Measurements from ENCODE around the gene RAB17.
"Not testable (repeated sequence)": the region's sequence is repeated elsewhere in the genome, so short reads cannot be mapped to it uniquely, and the experiment has no call there.

Gene RAB17

DNA sequence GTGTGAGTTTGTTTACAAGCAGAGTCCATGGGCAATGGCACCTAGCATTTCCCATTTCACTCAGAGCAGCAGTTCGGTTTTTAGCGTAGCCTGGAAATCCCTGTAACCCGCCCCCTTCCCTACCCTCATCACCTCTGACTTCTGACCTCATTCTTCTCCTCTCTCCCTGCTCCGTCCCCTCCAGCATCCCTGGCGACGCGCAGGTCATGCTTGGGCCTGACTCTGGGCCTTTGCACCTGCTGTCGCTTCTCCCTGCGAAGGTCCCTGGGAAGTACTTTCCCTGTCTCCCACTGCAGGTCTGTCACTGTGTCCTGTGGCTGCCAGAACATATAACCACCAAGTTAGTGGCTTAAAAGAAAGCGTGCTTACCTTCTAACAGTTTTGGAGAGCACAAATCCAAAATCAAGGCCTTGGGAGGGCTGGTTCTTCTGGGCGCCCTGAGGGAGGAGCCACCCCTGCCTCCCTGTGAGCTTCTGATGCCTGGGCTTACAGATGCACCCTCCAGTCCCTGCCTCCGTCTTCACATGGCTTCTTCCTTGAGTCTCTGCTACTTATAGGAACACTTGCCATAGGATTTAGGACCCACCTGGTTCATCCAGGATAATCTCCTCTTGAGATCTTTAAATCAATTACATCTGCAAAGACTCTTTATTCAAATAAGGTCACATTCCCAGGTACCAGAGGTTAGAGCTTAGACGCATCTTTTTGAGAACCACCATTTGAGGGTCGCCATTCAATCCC, 8.1 kb upstream of the RAB17 start:
- DNase-seq (ENCODE audit: low read depth) = no peak

DNA sequence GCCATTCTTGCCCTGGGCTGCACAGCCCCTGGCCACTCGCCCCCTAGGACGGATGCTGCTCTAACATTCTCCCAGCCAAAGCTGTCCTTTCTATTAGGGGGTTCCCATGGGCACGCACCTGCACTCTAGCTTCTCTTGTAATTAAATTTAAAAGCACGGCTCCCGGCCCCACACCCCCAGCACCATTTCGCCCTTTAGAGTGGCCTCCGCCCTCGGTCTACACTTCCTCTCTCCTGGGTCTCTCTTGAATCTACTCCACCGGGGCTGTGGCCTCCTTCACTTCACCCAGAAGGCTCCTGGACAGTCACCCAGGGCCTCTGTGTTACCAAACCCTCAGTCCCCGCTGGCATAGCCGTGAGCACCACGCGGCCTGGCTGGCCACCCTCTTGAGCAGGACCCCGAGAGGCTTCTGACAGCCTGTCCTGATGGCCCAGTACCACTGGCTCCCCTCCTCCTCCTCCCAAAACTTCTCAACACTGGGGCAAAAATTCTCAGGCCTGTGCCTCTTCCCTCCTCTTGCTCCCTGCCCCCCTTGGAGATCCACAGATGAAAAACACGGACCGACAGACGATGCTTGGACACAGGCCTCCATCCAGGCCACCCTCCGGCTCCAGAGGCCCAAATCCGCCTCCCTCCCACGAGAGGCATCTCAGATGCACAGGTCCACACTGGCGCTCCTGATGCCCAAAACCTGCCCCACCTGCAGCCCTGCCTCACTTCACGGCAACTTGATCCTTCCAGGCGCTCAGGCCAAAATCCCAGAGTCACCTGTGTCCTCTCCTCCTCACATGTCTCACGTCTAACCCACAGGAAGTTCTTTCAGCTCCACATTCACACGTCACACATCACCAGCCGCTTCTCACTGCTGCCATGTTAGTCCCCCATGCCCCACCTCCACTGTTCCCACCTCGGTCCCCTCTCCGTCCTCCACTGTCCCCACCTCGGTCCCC, 6.9 kb upstream of the RAB17 start:
- no peak for DNase-seq (ENCODE audit: low read depth)

DNA sequence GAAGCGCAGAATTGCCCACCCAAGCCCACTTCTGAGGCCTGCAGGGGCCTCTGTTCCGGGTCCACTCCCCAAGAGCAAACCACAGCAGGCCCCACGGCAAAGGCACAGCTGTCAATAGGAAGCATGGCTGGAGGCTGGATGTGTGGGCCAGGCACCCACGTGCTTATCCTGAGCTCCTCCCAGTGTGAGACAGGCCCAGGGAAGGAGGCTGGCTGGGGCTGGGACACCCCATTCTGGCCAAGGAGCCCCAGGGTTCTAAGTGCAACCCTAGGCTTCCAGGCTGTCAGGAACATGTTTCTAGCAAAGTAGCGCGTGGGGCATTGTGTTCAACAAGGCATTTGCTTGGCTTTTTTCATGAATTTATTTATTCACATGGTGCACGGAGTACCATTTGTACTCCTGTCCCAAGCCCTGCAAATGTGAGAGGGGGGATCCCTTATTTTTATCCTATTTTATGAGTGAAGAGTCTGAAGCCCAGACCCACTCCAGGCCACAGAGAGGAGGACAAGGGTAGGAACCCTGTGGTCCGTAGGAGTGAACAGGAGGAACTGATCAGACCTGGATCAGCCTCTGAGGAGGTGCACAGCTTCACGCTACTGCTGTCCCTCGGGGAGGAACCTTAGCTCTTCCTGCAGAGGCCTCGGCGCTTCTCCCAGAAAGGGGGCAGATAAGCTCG, 6.1 kb upstream of the RAB17 start:
- DNase-seq (ENCODE audit: low read depth) = no peak

DNA sequence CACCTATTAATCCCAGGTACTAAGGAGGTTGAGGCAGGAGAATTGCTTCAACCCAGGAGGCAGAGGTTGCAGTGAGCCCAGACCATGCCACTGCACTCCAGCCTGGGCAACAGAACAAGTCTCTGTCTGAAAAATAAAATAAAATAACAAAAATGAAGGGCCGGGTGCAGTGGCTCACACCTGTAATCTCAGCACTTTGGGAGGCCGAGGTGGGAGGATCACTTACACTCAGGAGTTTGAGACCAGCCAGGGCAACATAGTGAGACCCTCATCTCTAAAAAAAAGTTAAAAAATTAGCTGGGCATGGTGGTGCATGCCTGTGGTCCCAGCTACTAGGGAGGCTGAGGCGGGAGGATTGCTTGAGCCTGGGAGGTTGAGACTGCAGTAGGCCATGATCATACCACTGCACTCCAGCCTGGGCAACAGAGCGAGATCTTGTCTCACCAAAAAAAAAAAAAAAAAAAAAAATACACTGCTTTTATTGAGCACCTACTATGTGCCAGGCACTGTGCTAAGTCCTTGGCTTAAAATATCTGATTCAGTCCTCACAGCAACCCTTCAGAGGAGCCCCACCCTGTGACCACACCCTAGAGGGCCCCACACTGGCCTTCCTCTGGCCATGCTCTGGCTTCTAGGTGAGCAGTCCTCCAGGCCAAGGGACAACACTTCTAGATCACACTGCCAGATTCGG, 5.4 kb upstream of the RAB17 start:
- not testable (repeated sequence) for DNase-seq (ENCODE audit: low read depth)

DNA sequence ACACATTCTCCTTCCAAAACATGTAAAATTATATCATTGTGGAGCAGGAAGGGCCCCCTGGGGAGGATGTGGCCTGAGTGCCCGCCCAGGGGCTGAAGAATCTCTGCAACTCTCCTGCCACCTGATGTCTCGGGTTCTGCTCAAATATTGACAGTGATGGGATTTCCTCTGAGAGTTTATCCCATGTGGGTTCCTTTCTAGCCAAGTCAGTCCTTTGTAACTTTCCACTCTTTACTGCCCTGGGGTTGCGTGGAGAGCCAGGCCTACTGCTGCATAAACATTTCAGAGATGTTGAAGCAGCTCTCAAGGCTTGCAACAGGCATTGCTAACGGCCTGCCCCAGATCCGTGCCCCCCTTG, 4.0 kb upstream of the RAB17 start:
- DNase-seq (ENCODE audit: low read depth) = no peak

DNA sequence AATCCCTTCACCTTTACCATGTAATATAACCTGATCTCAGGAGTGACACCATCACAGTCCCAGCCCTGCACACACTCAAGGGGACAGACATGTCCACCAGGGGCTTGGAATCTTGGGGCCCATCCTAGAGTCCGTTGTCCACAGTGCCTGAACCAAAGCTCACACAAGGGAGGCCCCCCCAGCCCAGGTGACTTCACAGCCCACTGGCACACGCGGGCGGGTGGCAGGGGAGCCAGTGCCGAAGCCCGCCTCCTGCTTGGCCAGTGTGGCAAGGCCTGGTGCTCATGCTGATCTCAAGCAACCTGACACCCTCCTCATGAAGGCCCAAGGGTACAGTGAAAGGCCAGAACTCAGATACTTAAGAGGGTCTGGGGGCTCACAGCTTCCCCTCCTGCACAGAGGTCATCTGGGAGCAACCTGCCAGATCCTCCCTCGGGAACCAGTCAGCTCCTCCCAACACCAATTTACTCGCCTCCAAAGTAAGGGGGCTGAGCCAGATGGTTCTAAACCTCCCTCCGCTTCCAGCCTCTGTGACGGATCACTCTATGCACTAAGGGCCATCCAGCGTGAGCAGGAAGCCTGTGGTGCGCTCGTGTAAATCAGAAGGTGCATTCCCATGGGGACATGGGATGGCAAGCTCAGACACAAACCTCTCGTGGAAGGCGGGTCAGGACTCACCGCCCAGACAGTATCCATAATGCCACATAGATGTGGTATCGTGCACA, 3.2 kb upstream of the RAB17 start:
- DNase-seq (ENCODE audit: low read depth) = no peak

DNA sequence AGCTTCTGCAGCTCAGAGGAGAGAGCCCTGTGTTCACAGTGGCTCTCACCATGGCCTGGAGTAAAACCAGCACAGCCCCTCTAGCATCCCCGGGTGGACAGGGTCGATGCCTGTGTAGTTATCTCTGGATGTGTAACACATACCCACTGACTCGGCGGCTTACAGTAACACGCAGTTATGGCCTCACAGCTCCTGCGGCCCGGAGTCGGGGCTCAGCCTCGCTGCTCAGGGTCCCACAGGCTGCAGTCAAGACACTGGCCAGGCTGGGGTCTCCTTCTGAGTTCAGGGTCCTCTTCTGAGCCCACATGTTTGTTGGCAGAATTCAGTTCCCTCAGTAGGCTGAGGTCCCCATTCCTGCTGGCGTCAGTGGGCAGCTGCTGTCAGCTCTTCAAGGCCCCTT, 2.5 kb upstream of the RAB17 start:
- no peak for DNase-seq (ENCODE audit: low read depth)

DNA sequence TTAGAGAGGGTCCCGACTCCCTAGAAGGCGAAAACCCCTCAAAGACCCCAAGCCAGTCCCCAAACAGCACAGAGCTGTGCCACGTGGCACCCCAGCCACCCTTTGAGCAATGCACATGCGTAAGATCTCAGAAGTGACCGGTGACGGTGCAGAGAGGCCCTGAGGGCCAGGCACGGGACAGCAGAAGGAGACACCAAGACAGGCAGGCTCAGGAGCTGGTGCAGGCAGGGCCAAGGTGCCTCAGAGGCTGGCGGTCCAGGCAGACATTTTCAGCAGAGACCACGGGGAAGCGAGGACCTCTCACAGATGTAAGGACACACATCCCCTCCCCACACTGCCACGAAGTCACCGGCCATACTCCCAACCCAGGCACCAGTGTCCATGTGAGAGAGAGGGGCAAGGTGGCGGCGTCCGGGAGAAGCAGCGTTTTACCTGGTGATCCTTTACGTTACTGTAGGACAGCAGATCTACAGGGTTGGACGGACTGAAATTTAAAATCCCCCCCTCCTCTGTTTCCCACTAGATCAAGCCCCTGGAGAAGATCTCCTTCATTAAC, 2.0 kb upstream of the RAB17 start:
- no peak for DNase-seq (ENCODE audit: low read depth)

DNA sequence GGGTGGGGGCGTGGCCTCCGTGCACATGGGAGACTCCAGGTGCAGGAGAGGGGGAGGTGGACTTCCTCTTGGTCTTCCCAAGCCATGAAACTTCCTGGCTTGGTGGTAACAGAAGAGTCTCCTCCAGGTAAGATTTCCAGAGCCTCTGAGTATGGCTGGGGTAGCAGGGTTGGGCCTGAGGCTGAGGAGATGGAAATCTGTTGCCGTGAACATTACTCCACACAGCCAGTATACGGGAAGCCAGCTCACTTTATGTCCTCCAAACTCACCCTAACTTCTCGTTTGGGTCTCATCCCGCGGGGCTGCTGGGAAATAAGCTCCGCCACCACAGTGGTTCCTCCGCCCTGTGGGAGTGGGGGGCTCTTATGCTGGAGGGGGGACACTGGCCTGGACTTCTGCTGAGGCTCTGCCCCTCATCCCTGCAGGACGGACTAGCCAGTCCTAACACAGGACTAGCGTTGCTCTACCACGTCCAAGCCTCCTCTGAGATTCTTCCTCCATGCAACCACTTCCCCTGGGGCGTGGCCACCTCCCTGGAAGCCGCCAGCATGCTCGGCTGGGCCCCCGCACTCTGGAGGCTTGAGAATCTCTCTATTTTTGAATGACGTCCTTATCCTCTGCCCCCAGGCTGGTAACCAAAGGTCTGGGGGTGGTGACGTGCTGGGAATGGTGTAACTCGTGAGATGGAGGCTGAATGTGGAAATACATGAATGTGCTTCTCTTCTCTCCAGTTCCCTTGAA, 777 bp upstream of the RAB17 start:
- no peak for DNase-seq (ENCODE audit: low read depth)

DNA sequence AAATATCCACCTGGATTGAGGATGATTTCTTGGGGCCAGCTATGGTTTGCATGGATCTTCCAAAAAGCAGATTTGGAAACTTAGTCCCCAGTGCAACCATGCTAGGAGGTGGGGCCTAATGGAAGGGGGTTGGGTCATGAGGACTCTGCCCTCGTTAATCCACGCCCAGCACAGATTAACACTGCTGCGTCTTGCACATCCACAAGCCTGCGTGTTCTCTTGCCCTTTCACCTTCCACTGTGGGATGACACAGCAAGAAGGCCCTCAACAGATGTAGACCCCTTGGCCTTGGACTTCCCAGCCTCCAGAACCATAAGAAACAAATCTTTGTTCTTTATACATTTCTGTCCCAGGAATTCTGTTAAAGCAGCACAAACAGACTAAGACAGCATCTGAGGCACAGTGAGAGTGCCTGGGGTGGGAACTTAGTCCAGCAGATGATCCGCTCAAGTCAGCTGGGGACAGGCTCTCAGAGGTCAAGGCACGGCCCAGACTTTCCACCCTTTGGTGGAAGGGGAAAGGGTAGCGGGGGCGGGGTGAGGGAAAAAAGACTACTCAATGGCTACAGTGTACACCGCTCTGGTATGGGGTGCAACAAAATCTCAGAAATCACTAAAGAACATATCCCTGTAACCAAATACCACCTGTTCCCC, 2.4 kb downstream of the RAB17 start:
- DNase-seq (ENCODE audit: low read depth) = no peak

DNA sequence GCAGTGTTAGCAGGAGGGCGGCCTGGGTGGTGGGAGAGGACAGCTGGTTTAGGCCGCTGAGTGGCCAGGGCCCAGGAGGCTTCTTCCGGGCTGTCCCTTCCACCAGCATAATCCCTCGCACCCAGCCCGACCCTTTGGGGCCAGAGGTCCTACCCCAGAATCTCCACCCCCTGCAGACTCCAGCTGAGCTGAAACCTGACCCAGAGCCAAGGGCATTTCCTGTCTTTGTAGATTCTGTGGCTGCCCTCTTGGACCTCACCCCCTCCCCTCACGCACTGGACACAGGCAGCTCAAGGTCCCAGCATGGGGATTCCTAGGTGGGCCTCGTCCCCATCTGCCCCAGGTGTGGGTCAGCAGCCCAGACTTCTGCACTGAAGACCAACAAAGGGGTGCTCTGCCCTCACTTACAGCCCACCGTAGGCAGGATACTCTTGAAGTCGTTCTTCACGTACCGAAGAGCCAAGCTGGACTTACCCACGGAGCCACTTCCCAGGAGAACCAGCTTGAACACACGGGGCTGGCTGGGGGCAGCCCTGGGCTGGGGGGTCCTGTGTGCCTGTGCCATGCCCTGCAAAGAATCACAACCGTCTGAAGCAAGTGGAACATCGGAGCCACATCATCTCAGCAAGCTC, 4.8 kb downstream of the RAB17 start:
- no peak for DNase-seq (ENCODE audit: low read depth)

DNA sequence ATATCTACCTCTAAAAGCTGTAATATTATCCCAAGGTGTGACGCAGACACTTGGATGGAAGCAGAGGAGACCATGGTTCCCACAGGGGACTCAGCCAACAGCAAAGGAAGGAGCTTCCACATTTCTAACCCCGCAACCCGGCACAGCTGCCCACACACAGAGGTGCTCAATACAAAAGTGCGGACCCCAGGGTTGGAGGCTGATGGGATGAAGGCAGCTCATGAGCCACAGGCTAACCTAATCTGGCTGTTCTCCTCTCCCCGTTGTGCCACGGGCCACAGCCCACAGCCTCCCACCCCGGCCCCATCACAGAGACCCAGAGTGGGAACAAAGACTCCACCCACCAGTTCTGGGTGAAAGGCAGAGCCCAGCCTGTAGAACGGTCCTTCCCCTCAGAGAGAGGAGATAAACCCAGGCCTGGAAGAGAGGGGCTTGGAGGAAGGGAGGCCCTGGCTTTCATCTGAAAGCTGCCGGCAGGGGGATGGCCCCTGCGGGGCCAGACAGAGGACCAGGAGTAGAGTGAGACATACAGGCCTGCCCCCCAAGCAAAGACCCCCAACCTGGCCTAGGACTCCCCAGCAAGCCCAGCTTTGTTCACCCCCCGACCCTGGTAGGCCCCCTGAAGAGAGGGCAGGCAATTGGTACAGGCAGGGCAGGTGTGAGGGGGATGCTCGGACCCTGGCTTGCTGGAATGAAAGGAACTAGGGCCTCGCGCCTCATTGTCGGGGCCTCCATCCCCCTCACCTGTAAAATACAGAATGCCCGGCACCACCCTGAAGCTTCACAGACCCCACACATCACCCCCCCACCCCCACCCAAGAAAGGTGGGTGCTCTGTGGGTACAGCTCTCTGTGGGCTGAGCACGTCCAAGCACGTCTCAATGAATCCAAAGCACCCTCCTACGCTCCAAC, 6.9 kb downstream of the RAB17 start:
- DNase-seq (ENCODE audit: low read depth) = no peak

DNA sequence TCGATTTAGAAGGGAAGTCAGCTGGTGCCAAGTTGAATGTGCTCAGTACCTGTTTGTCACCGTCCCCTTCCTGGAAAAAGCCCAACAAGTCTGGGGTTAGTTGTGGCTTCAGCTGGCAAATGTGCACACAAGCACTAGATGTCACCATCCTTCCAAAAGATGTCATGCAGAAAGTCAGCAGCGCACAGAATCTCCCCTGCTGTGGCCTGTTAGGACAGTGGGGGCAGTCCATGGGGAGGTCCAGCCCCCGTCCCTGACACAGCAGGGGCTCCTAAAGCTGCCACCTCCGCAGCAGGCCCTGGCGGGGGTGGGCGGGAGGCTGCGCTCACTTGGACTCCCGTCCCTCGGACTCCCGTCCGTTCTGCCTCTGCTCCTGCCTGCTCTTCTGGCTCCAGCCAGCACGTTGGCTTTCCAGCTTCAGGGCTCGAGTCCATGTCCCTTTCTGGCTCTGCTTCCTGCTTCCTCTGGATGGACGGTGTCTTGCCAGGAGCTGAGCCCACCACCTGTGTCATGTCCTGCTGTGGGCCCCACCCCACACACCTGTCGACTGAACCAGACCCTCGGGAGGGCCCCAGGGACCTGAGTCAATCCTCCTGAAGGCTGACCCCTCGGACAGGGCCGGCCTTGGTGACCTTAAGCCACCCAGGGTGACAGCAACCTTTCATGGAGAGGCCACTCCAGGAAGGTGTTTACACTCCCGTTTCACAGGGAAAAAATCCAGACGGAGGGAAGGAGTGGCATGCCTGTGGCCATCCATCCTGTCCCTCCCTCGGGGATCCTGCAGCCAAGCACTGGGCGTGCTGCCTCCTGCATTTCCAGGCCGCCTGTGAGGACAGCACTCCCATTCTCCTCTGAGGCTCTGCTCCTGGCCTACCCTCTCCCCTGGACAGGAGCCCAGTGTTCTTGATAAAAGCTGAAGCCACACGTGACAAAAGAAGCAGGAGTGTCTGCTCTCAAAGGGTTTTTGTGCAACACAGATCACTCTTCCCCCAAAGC, 8.5 kb downstream of the RAB17 start:
- peak; percentile 11 for DNase-seq (ENCODE audit: low read depth)

DNA sequence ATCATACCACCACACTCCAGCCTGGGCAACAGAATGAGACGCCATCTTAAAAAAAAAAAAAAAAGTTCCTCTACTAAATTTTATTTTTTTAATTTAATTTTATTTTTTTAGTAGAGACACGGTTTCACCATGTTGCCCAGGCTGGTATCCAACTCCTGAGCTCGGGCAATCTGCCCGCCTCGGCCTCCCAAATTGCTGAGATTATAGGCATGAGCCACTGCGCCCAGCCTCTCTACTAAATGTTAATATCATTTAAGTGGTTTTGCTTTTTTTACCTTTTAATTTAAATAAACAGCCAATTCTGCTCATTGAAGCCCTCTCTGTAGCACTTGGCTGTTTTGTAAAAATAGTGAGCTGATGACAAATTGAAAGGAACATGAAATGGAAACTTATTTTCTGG, 9.2 kb downstream of the RAB17 start:
- DNase-seq (ENCODE audit: low read depth) = no peak

DNA sequence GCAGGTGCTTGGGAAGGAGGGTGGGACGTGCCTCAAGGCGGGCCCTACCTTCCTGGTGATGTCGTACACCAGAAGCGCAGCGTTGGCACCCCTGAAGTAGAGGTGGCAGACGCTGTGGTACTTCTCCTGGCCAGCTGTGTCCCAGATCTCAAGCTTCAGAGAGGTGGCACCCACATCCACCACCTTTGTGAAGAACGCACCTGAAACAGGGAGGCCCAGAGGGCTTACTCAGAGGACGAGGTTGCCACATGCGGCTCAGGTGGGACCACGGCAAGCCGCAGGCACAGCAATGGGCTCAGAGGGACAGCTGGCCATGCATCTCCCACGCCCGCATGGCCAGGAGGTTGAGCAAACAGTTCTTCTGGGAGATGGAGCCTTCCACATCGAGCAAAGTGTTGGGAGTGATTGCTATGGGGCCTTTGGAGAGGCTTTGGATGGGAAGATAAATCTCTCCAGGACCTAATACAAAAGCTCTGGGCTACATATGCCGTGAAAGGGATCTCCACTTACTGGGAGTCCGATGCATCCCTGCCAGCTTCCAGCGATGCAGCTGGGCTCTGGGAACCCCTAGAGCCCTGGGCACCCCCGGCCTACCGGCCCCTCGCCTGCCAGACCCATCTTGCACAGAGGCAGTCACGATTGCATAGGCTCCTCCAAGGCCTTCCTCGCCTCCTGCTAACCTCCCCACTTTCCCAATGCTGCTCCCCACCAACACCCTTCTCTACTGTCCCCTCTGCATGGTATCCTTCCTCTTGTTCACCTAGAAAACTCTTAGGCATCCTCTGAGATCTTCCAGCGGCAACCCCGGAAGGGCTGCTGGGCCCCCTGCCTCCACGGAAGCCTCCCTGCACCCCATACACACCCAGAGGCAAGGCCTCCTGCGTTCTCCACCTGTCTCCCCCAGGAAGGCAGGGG, 12.3 kb downstream of the RAB17 start:
- no peak for DNase-seq (ENCODE audit: low read depth)

DNA sequence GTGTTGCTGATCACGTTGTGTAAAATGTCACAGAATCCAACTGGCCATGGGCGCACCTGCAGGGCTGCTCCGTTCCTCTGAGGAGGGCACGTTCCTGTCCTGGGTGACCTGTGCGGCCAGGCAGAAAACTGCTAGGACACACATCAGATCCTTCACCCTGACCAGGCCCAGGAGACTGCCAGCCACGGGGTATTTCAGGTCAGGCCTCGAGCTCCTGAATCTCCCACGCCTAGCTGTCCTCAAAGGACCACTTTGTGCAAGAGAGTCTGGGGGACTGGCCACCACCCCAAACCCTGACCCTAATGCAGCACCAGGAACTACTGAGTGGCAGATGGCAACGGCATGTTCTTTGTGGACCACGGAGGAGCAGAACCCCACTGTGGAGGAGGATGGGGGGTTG, 13.1 kb downstream of the RAB17 start:
- no peak for DNase-seq (ENCODE audit: low read depth)
